Measurements from ENCODE around the gene WDR33. TPM values are rescaled to one million over a fixed set of nuclear protein-coding genes. Genes with fewer than 3 reads are reported as not detected.

Gene WDR33
- total and polyA plus RNA-seq, 2 of the 13 experiments (the other 11 are each of a cell fraction or from before 2014, with no cell fraction given) = 54.9 to 78.2 TPM

GRCh38 chr2:127700527-127701192 is 110.3 kb downstream of the WDR33 start (continued):
- TF ChIP-seq USF2 (IDR thresholded peaks at IDR 0.05; ENCODE audit: low read depth, low read length) (peak; percentile 65), USF2 (CRISPR knock-in tag; IDR thresholded peaks at IDR 0.05; ENCODE audit: borderline replicate concordance) (no peak), HDAC2 (CRISPR knock-in tag; IDR thresholded peaks at IDR 0.05) (peak; percentile 61; the same call in 1 of the 2 replicates), MNT (IDR thresholded peaks at IDR 0.05) (peak; percentile 68), DRAP1 (CRISPR knock-in tag; IDR thresholded peaks at IDR 0.05) (peak; percentile 70), ZC3H13 (CRISPR knock-in tag; IDR thresholded peaks at IDR 0.05) (no peak), THYN1 (CRISPR knock-in tag; IDR thresholded peaks at IDR 0.05; ENCODE audit: borderline replicate concordance, low read depth) (no peak), NR0B2 (CRISPR knock-in tag; IDR thresholded peaks at IDR 0.05) (no peak), FOXA3 (CRISPR knock-in tag; IDR thresholded peaks at IDR 0.05) (peak; percentile 68), ZNF33B (CRISPR knock-in tag; IDR thresholded peaks at IDR 0.05) (0 out of 2 replicates have a peak, but pooled peaks have one; percentile 70), CCDC6 (CRISPR knock-in tag; IDR thresholded peaks at IDR 0.05) (no peak), ELF1 (CRISPR knock-in tag; IDR thresholded peaks at IDR 0.05) (no peak), TEAD3 (CRISPR knock-in tag; optimal IDR thresholded peaks at IDR 0.05; ENCODE audit: borderline replicate concordance) (peak; percentile 70), ISX (CRISPR knock-in tag; conservative IDR thresholded peaks at IDR 0.05) (no peak), ZNF382 (CRISPR knock-in tag; IDR thresholded peaks at IDR 0.05; ENCODE audit: borderline replicate concordance) (no peak), ZNF296 (CRISPR knock-in tag; conservative IDR thresholded peaks at IDR 0.05) (no peak), ATF3 (CRISPR knock-in tag; IDR thresholded peaks at IDR 0.05) (peak; percentile 56; the same call in 1 of the 2 replicates), SATB2 (CRISPR knock-in tag; IDR thresholded peaks at IDR 0.05) (no peak), TCF12 (IDR thresholded peaks at IDR 0.05) (no peak), TCF12 (CRISPR knock-in tag; IDR thresholded peaks at IDR 0.05) (no peak), ETV6 (CRISPR knock-in tag; conservative IDR thresholded peaks at IDR 0.05) (0 out of 2 replicates have a peak, but pooled peaks have one; percentile 56), HINFP (CRISPR knock-in tag; IDR thresholded peaks at IDR 0.05; ENCODE audit: low read depth) (no peak; the same call in 1 of the 2 replicates), RELA (CRISPR knock-in tag; IDR thresholded peaks at IDR 0.05) (no peak), TRIM22 (IDR thresholded peaks at IDR 0.05) (no peak)
